NCI-H524 (cell line): ENCODE data around the gene TNK1.
A peak's percentile ranks its signal among the peaks of the same experiment; 100 is the strongest.
"Not testable (repeated sequence)": the region's sequence is repeated elsewhere in the genome, so short reads cannot be mapped to it uniquely, and the experiment has no call there.

Experiments used
- DNase-seq, 2 experiments: peaks; one replicate each; lab custom pipeline; 2025; lab: John Stamatoyannopoulos, UW

The TNK1 gene

DNA sequence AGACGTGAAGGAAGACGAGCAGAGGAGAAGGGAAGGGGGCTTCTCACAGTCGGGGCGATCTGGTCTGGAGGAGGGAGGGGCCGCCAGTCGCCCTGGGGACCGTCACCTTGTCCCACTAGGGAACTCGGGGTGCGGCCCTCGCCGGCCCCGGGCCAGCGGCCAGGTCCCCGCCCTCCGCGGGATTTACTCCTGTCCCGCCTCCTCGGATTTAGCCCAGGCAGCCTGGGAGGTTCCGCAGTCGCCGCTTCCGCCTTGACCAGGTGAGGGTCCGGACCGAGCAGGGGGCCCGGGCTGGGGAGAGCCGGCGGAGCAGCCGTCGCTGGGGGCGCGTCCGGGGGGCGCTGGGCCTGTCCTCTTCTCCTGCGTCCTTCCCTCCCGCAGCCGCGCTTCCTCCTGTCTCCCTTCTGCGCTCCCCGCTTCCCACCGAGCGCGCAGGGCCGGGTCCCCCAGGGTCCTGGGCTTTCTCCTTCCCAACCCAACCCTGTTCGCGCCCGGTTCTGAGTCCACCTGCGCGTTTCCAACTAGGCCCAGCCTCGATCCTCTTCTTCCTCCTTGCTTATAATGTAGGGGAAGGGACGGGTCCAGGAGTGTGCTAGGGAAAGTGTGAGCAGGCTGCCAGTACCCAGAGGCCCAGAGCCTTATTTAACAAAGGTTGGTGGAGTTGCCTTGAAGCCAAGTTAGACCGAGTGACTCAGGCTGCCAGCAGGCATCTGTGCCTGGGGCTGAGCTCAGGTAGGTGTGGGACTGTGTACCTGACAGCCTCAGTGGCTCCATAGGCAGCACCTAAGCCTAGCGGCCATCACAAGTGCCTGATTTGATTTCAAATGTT, at the start of gene TNK1:
Gene TNK1 (plus strand): TSS at position 235 of the 829 bp plus-strand sequence. CDS start 1,838 bp downstream, outside the sequence.
- DNase-seq = no peak

DNA sequence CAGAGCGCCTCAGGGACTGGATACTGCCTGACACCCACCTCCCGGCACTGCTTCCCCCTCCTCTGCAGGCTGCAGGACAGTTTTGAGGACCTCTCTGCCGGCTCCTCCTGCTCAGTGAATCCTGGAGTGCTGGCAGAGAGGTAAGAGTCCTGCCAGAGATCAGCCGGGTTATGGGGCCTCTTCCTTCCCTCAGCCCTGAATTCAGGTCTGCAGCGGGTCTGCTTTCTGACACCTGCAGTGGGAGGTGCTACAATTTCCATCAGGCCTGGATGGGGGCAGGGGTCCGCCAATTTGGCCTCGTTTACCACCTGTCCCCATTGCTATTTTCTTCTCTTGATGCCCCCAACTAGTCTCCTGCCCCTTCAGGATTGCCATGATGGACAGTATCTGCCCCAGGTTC, 48.8 kb upstream of the TNK1 start:
- no peak for DNase-seq

DNA sequence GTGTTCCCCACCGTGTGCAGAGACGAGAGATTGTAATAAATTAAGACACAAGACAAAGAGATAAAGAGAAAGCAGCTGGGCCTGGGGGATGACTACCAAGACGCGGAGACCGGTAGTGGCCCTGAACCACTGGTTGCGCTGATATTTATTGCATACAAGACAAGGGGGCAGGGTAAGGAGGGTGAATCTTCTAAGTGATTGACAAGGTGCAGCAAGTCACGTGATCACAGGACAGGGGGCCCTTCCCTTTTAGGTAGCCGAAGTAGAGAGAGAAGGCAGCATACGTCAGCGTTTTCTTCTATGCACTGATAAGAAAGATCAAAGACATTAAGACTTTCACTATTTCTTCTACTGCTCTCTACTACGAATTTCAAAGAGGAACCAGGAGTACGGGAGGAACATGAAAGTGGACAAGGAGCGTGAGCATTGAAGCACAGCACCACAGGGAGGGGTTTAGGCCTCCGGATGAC, 48.3 kb upstream of the TNK1 start:
- DNase-seq = not testable (repeated sequence)

DNA sequence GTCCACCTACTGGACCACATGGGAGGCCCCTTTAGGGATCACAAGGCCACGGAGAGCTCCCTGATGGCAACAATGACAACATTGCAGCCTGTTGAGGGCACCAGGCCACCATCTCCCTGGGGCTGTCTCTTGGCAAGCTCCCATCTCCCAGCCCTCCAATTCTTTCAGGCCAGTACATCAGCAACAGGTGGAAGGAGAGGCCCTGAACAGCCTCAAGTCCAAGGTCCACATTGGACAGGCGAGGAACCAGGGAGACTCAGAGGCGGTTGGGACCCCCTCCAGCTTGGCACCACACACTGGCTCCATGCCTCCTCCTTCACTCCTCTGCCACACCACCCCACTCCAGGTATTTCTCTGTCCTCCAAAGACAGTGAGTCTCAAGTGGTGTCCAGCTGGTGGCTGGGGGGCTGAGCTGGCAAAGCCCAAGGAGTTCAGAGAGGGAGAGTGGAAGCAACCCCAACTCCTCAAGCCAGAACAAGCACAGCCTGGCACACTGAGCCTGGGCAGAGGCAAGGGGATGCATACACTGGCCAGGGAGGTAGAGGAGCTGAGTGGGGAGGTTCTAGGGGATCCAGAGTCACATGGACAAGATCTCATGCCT, 45.9 kb upstream of the TNK1 start:
- no peak for DNase-seq

DNA sequence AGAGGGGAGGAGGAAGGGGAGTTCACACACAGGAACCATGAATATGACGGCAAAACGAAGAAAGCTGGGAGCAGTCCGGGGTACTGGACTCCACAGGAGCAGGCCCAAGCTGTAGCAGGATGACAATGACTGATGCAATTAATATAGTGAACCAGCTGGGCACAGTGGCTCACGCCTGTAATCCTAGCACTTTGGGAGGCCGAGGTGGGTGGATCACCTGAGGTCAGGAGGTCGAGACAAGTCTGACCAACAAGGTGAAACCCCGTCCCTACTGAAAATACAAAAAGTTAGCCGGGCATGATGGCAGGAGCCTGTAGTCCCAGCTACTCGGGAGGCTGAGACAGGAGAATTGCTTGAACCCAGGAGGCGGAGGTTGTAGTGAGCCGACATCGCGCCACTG, 45.1 kb upstream of the TNK1 start:
- not testable (repeated sequence) for DNase-seq

DNA sequence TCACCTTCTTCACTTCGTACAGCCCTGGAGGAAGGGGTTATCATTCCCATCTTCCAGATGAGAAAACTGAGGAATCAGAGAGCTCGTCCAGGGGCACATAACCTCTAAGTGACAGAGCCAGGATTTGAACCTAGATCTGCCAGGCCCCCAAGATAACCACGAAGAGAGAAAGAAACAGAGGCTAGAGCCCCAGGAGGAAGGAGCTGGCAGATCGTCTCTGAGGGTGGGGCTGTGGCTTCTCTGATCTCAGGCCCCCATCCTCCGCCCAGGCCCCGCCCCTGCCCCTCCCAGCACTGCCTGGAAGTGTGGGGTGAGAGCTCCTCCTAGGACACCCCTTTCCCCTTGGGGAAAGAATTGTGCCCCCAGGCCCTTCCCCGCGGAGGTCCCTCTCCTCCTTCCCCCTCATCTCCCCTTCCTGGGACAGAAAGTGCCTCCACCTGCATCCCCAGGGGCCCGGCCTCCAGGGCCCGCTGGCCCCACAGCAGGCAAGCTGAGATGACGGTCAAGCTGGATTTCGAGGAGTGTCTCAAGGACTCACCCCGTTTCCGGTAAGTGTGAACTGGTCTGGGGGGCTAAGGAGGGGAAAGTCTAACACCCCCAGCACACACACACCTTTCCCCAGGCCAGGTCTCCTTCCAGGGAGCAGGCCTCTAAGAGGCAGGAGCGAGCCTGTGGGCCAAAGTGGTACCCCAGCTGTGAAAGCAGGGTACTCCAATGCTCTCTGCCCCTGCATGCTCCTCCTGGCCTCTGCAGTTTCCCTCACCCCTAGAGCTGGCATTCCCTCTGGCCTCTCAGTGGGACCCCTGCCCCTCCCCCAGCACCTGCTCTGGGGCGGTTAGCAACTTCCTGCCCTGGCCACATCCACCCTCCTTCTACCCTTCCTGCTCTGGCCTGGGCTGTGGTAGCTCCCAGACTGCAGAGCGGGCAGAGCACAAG, 44.4 kb upstream of the TNK1 start, which contains the start of gene ACAP1:
Gene ACAP1 (plus strand): TSS at position 290 of the 936 bp plus-strand sequence. CDS start 206 bp downstream, at position 496.
- no peak for DNase-seq

GRCh38 chr17:7337600-7337999, 43.3 kb upstream of the TNK1 start:
- DNase-seq = not testable (repeated sequence)

- no peak for DNase-seq
These were observed 40.7 kb upstream of the TNK1 start for GRCh38 chr17:7340179-7340578.

- no peak for DNase-seq
These were observed 39.0 kb upstream of the TNK1 start for GRCh38 chr17:7341842-7342241.

GRCh38 chr17:7343250-7343649, 37.6 kb upstream of the TNK1 start:
- no peak for DNase-seq

DNA sequence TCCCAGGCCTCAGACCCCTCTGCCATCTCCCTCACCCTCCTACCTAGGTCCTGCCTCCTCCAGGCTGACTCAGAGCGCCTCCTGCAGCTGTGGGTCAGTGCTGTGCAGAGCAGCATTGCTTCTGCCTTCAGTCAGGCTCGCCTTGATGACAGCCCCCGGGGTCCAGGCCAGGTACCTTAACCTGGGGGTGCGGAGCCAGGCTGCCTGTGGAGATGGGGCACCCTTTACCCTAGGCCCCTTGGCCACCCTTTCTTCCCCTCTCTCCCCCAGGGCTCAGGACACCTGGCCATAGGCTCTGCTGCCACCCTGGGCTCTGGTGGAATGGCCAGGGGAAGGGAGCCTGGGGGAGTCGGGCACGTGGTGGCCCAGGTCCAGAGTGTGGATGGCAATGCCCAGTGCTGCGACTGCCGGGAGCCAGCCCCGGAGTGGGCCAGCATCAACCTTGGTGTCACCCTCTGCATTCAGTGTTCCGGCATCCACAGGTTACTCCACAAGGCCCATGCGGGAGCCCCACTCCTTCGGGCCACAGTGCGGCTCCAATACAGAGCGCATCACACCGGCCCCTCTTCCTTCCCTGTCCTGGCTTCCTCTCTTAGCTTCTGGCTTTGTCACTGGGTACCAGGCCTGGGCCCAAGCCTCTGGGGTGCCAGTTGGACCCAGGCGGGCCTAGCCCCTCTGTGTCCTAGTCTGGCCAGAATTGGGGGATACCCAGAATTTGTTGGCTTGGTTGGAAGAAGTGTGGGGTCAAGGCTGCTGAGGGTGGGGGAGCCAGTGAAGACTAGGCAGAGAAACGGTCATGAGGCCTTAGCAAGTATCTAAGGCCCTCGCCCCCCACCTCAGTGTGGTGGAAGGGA, 33.9 kb upstream of the TNK1 start:
- no peak for DNase-seq

GRCh38 chr17:7347630-7348477, 33.0 kb upstream of the TNK1 start:
- no peak for DNase-seq

- no peak for DNase-seq
These were observed 32.2 kb upstream of the TNK1 start for GRCh38 chr17:7348478-7349242.

- peak in 1 of 2 experiments; percentile 27 for DNase-seq
These were observed 29.0 kb upstream of the TNK1 start, which contains the start of gene KCTD11 for GRCh38 chr17:7351665-7352502. KCTD11 (plus strand) TSS chr17:7352162.

GRCh38 chr17:7352503-7352889, 28.4 kb upstream of the TNK1 start:
- DNase-seq = peak in 1 of 2 experiments; percentile 2

- DNase-seq = no peak
These were observed 27.8 kb upstream of the TNK1 start for GRCh38 chr17:7352910-7353635.

DNA sequence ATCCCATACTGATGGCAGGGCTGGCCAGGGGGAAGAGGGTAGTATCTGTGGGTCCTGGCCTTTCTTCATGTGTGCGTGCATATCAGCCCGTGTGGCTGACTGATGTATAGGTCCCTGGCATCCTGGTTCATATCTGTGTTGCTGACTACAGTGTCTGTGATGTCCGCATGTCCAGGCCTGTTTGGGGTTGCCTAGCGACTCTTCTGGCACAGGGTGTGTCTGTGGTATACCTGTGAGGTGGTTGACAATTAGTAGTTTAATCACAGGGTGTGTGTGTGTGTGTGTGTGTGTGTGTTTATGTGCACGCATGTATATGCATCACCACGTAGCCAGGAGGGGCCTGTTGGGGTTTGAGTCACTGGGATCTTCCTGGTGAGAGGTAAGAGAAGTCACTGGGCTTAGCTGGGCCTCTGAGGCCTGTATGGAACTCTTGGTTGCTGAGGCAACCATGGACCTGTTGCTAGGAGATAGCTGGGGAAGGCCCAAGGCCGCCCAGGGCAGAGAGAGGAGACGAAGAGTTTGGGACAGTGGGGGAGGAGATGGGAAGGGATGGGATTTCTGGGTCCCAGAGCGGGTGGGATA, 26.5 kb upstream of the TNK1 start:
- no peak for DNase-seq
